GM21390 (cell line): Measurements from ENCODE around the gene KRT34.
"Not testable (repeated sequence)": the region's sequence is repeated elsewhere in the genome, so short reads cannot be mapped to it uniquely, and the experiment has no call there.

Experiments used
- ATAC-seq: cut with Tn5 transposase; IDR thresholded peaks from one replicate; pipeline ENCODE4 v1.9.1; 2021; ENCODE audit not compliant: unreplicated experiment

Gene KRT34

DNA sequence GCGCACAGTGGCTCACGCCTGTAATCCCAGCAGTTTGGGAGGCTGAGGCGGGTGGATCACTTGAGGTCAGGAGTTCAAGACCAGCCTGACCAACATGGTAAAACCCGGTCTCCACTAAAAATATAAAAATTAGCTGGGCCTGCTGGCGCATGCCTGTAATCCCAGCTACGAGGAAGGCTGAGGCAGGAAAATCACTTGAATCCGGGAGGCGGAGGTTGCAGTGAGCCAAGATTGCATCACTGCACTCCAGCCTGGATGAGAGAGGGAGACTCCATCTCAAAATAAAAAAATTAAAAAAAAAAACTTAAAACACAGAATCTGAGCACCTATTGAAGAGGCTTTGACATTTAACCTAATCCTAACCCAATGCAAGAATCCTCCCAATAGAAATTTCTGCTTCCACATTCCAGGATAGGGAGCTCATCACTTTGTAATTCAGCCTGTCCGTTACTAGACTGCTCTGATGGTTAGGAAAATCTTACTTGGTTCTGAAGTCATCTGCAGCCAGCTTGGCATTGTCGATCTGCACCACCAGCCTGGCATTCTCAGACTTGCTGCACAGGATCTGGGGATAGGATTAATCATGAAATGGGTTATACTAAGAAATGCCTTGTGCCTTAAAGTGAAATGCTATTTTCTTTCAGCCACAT lies 14.6 kb downstream of the KRT34 start:
- no peak for ATAC-seq

DNA sequence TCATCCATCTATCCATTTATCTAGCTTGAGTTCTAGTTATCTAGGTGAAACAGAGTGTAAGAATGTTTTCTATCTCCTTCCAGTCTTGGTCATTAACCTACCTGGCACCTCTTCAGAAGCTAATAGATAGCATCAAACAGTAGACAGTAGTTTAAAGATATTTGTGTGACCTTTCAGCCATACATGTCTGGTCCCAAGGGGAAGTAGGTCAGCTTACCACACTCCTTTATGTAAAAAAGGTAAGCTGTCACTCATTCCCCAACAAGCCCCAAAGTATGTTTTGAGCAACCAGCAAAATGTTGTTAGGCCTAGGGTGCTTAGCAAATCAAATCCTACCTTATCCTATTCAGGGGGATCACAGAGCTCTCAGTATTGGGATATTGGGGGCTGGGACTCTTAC lies 16.0 kb downstream of the KRT34 start:
- ATAC-seq, result no peak

GRCh38 chr17:41363881-41364280 lies 18.2 kb downstream of the KRT34 start:
- no peak for ATAC-seq

DNA sequence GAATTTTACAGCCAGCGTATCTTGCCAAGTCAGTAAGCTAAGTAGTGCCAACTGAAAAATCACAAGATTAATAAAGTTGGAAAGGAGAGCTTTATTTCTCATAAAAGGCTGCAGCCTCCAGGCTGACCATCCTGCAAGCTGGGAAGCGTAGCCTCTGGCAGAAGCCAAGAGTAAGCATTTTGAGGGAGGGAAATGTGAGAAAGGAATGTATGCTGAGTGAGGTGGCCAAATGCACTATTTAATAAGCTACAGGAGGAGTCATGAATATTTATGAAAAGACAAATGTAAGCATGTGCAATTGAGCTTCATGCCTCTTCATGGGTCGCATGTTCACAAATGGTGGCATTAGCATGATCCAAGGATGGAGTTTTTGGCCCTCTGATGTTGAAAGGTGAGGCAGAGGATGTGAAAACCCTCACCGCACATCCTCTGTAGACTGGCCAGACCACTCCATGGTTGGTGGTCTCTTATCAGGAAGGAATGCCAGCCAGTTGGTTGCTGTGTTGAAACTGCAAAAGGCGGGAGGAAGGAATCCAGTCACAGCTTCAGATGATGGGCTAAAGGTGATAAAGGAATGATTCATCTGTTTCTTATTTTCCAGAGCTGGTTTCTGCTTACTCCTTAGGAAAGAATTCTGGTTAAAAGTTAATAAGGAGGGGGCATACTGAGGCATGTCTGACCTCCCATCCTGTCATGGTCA lies 21.7 kb downstream of the KRT34 start:
- no peak for ATAC-seq

DNA sequence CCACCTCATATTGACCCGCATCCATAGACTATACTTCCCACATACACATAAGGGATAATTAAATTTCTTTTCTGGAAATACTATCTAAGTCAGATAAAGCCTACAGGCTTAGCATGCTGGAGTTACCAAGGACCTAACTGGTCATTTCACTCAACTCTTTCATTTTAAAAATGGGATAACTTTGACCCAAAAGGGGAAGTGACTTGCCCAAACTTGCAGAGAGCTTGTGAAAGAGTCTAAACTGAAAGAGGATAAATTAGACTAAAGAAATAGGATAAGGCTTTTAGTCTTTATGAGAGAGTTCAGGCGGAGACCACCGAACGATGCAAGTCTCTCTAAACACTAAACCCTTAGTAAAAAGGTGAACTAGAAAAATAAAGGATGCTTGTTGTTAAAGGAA lies 27.6 kb downstream of the KRT34 start:
- ATAC-seq, result no peak

GRCh38 chr17:41352597-41353366 lies 29.3 kb downstream of the KRT34 start:
- no peak for ATAC-seq

- ATAC-seq, result no peak
Observed at GRCh38 chr17:41351177-41351576, 30.9 kb downstream of the KRT34 start.

GRCh38 chr17:41350381-41350878 lies 31.7 kb downstream of the KRT34 start, which contains the start of gene KRT33A:
KRT33A (minus strand) TSS chr17:41350828; CDS start chr17:41350767, 61 bp downstream.
- ATAC-seq, result not testable (repeated sequence)

GRCh38 chr17:41347869-41348760 lies 34.0 kb downstream of the KRT34 start:
- no peak for ATAC-seq

GRCh38 chr17:41346421-41346820 lies 35.7 kb downstream of the KRT34 start:
- not testable (repeated sequence) for ATAC-seq

DNA sequence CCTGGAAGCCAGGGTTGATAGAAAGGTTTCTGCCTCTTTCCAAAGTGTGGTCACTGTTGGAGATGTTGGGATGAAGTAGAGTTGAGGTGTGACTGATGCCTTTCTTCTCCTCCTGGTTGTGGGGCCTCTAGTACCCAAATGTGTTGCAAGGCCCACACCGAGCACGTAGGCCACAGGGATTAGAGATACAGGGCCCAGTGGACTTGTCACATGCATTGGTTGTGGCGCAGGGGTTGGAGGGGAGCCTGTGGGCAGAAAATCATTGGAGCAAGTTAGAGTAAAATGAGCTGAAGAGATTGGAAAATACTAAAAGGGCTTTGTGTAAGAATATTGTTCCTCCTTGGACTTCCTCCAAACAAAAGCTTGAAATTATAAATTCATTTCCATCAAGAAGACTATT lies 36.1 kb downstream of the KRT34 start:
- no peak for ATAC-seq

DNA sequence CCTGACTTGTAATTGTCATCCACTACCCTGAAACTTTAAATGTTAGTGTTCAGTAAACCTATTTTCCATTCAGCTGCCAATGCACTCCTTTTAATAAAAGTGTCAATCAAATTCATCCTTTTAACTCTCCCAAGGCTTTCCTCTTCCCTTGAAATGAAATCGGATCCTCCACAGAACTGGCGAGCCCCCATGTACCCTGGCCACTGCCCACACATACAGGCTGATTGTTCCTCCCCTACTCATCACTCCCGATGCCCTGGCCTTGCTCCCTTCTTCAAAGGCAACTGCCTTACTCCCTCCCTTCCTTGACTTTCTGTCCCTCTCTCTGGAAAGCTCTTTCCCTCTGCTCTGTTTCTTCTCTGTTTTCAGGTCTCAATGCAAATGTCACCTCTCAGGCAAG lies 39.1 kb downstream of the KRT34 start:
- no peak for ATAC-seq

- no peak for ATAC-seq
Observed at GRCh38 chr17:41340934-41341861, 40.9 kb downstream of the KRT34 start.

- no peak for ATAC-seq
Observed at GRCh38 chr17:41340494-41340893, 41.6 kb downstream of the KRT34 start.

DNA sequence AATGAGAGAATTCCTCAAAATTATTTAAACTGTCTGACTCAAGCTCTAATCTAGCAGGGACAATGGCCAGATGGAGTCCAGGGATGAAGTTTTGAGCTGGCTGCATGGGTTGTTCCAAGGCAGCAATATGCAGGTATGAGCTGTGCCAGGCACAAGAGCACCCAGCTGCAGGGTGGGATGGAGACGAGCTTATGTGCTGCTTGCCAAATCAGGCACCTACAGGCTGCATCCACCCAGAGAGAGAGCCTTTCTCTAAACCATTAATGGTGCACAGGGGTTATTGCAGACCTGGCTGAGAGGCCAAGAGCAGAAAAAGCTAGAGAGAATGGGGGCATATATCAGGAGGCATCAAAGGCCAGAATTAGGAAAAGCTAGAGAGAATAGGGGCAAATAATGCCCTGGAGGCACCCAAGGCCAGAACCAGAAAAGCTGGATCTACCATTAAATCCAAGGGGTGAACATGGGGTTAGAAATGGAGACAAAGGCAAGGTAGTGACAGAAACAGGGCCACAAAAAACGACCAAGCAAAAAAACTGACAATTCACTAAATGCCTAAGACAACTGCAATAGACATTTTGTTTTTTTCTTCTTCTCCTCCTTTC lies 42.4 kb downstream of the KRT34 start:
- ATAC-seq, result no peak

GRCh38 chr17:41338961-41339485 lies 43.1 kb downstream of the KRT34 start:
- no peak for ATAC-seq

- no peak for ATAC-seq
Observed at GRCh38 chr17:41335747-41336146, 46.4 kb downstream of the KRT34 start.

GRCh38 chr17:41334385-41335305 lies 47.5 kb downstream of the KRT34 start:
- ATAC-seq, result no peak
